GM03348 (cell line): ENCODE measurements around the gene IGFALS.

Source experiments
- DNase-seq: peaks from one replicate; pipeline ENCODE4 v3.0.0; 2012; ENCODE audit warnings: low spot score

Gene IGFALS

GRCh38 chr16:1776991-1777374 is 16.5 kb downstream of the IGFALS start:
- no peak for DNase-seq

GRCh38 chr16:1776672-1776955 is 16.9 kb downstream of the IGFALS start:
- no peak for DNase-seq

GRCh38 chr16:1775846-1776671 is 17.4 kb downstream of the IGFALS start:
- no peak for DNase-seq

GRCh38 chr16:1775006-1775845 is 18.3 kb downstream of the IGFALS start:
- no peak for DNase-seq

GRCh38 chr16:1774448-1774780 is 19.1 kb downstream of the IGFALS start:
- no peak for DNase-seq

- peak; percentile 52 for DNase-seq
These were observed 19.6 kb downstream of the IGFALS start for GRCh38 chr16:1773703-1774447.

GRCh38 chr16:1772908-1773702 is 20.4 kb downstream of the IGFALS start, which contains the start of gene MRPS34:
Gene MRPS34 (minus strand): TSS chr16:1773134. CDS start chr16:1773119, 15 bp downstream.
- peak; percentile 89 for DNase-seq

- DNase-seq = peak; percentile 29
These were observed 21.1 kb downstream of the IGFALS start, which contains the start of gene EME2 for GRCh38 chr16:1772362-1772907. Gene EME2 (plus strand): TSS chr16:1772810. CDS start chr16:1773228, 418 bp downstream.

- DNase-seq = no peak
These were observed 21.6 kb downstream of the IGFALS start for GRCh38 chr16:1771864-1772361.

GRCh38 chr16:1771188-1771863 is 22.2 kb downstream of the IGFALS start, which contains the start of gene NME3:
Gene NME3 (minus strand): TSS chr16:1771543. CDS start chr16:1771534, 9 bp downstream.
- peak; percentile 94 for DNase-seq

GRCh38 chr16:1770328-1771187 is 22.9 kb downstream of the IGFALS start:
- DNase-seq = peak; percentile 67

GRCh38 chr16:1769402-1770300 is 23.9 kb downstream of the IGFALS start:
- no peak for DNase-seq

- no peak for DNase-seq
These were observed 24.6 kb downstream of the IGFALS start for GRCh38 chr16:1768767-1769401.

- no peak for DNase-seq
These were observed 25.3 kb downstream of the IGFALS start for GRCh38 chr16:1768061-1768766.

- DNase-seq = no peak
These were observed 26.1 kb downstream of the IGFALS start for GRCh38 chr16:1767116-1767994.

- no peak for DNase-seq
These were observed 26.8 kb downstream of the IGFALS start for GRCh38 chr16:1766701-1767100.
